Medulla oblongata (tissue), 1 donor: Measurements from ENCODE around the gene IRX2.

Experiments
- DNase-seq: peaks from one replicate; pipeline ENCODE4 v3.0.0-alpha.2; 2015; ENCODE audit errors: extremely low spot score

The IRX2 gene

GRCh38 chr5:2697041-2697440 is 54.4 kb downstream of the IRX2 start:
- DNase-seq: no peak
